GM23338 (cell line): ENCODE data around the gene SGSH.

Experiments
- CREB1 ChIP-seq: fragments of 250-450 bp; sonication (Bioruptor Pico); IDR thresholded peaks from 2 replicates; pipeline ENCODE4 v1.5.0; 2020; ENCODE audit warnings: low read depth, mild to moderate bottlenecking, moderate library complexity
- CTCF ChIP-seq, 2 experiments: fragments of 200-600 bp in 1 of 2; sonication (generic) in 1 of 2; conservative IDR thresholded peaks; 2 replicates each; pipeline versions ENCODE4 v1.5.1 to v1.6.1; 2016 to 2017; ENCODE audit warnings: antibody characterized with exemption in 2 of 2, low read depth in 2 of 2, mild to moderate bottlenecking in 2 of 2, moderate library complexity in 1 of 2
- EZH2 ChIP-seq: fragments of 200-600 bp; sonication (generic); IDR thresholded peaks from one replicate; pipeline ENCODE4 v1.8.0; 2017; ENCODE audit warnings: antibody characterized with exemption, mild to moderate bottlenecking, low read depth; ENCODE audit not compliant: unreplicated experiment
- EZH2phosphoT487 ChIP-seq: fragments of 200-600 bp; sonication (generic); IDR thresholded peaks from one replicate; pipeline ENCODE4 v1.8.1; 2018; ENCODE audit warnings: antibody characterized with exemption; ENCODE audit not compliant: unreplicated experiment
- JUNB ChIP-seq: IDR thresholded peaks from one replicate; pipeline ENCODE4 v1.6.1; 2016; ENCODE audit warnings: antibody characterized with exemption; ENCODE audit not compliant: unreplicated experiment
- POLR2AphosphoS5 ChIP-seq: IDR thresholded peaks from 2 replicates; pipeline ENCODE4 v1.6.1; 2016; ENCODE audit warnings: antibody characterized with exemption, low read depth
- REST ChIP-seq: IDR thresholded peaks from one replicate; pipeline ENCODE4 v1.6.1; 2018; ENCODE audit warnings: antibody characterized with exemption; ENCODE audit not compliant: unreplicated experiment
- ZNF114 ChIP-seq: fragments of 250-450 bp; sonication (Bioruptor Pico); IDR thresholded peaks from 2 replicates; pipeline ENCODE4 v1.5.0; 2020; ENCODE audit warnings: mild to moderate bottlenecking, moderate library complexity

- TF ChIP-seq CTCF (conservative IDR thresholded peaks at IDR 0.05; ENCODE audit: low read depth in 2 of 2): no peak
- no peak for TF ChIP-seq REST
- no peak for TF ChIP-seq POLR2AphosphoS5
- TF ChIP-seq EZH2: no peak
- TF ChIP-seq CREB1 (CRISPR knock-in tag): no peak
- TF ChIP-seq ZNF114 (CRISPR knock-in tag): 0 out of 2 replicates have a peak, but pooled peaks have one; percentile 72
- TF ChIP-seq EZH2phosphoT487: no peak
- TF ChIP-seq JUNB: no peak
Observed at GRCh38 chr17:80261895-80262279, 41.8 kb upstream of the SGSH start.
